Panc1 (cell line): ENCODE measurements around the gene MASP2. TPM values are rescaled to one million over a fixed set of nuclear protein-coding genes. Genes with fewer than 3 reads are reported as not detected.

Source experiments
- ATAC-seq: fragments of 200-7000 bp; cut with Tn5 transposase; 2 replicates; pipeline ENCODE4 v1.9.1; 2020; ENCODE audit warnings: mild to moderate bottlenecking, moderate library complexity
- BruUV-seq: library from RNA; stranded (reverse); fragments of 400-500 nt; replicated peaks from 2 replicates; lab custom pipeline; 2021; lab: Mats Ljungman, UMichigan
- CTCF ChIA-PET: fragments of 300-600 bp; sonication (Branson Sonifier 250); formaldehyde crosslinking; loops from one replicate; lab custom pipeline; 2022; ENCODE audit warnings: antibody characterized with exemption; lab: Charles Lee
- POLR2A ChIA-PET: fragments of 300-600 bp; sonication (Branson Sonifier 250); formaldehyde crosslinking; loops from one replicate; lab custom pipeline; 2022; ENCODE audit warnings: antibody characterized with exemption; lab: Charles Lee
- DNase-seq: peaks from one replicate; pipeline ENCODE4 v3.0.0-alpha.2; 2010; ENCODE audit warnings: low read depth, low spot score
- H3K27ac ChIP-seq: 2 replicates; pipeline ENCODE4 v1.5.1; 2011; ENCODE audit warnings: mild to moderate bottlenecking, low read length, inconsistent platforms
- H3K27me3 ChIP-seq: fragments of 200-500 bp; sonication (Bioruptor generic); 2 replicates; pipeline ENCODE4 v1.6.0; 2014; ENCODE audit warnings: low read length, inconsistent platforms; ENCODE audit not compliant: control insufficient read depth, insufficient read depth
- H3K36me3 ChIP-seq: fragments of 200-500 bp; sonication (Bioruptor generic); 2 replicates; pipeline ENCODE4 v1.5.1; 2014; ENCODE audit warnings: inconsistent platforms, mild to moderate bottlenecking, low read length, moderate library complexity; ENCODE audit not compliant: control insufficient read depth, insufficient read depth
- H3K4me1 ChIP-seq: 2 replicates; pipeline ENCODE4 v1.5.1; 2011; ENCODE audit warnings: inconsistent platforms, mild to moderate bottlenecking, low read length, moderate library complexity; ENCODE audit not compliant: control insufficient read depth, insufficient read depth
- H3K4me3 ChIP-seq, 2 experiments: 2 replicates each; pipeline ENCODE4 v1.5.1; 2011 to 2012; ENCODE audit warnings: low read depth in 2 of 2, low read length in 2 of 2, mild to moderate bottlenecking in 2 of 2, inconsistent platforms in 1 of 2, moderate library complexity in 1 of 2
- H3K9me3 ChIP-seq: fragments of 200-500 bp; sonication (Bioruptor generic); 2 replicates; pipeline ENCODE4 v1.5.1; 2014; ENCODE audit warnings: low read depth, mild to moderate bottlenecking, inconsistent platforms, low read length, moderate library complexity; ENCODE audit not compliant: control insufficient read depth, insufficient read depth
- POLR2AphosphoS5 ChIP-seq: IDR thresholded peaks from 2 replicates; pipeline ENCODE4 v1.6.1; 2012; ENCODE audit warnings: mild to moderate bottlenecking, low read depth, low read length, moderate library complexity
- SIN3A ChIP-seq: IDR thresholded peaks from 2 replicates; pipeline ENCODE4 v1.6.1; 2012; ENCODE audit warnings: low read depth, mild to moderate bottlenecking, low read length, moderate library complexity, borderline replicate concordance; ENCODE audit not compliant: insufficient read depth
- TCF7L2 ChIP-seq: IDR thresholded peaks from 2 replicates; pipeline ENCODE4 v1.6.1; 2011; ENCODE audit warnings: mild to moderate bottlenecking, low read depth, low read length, inconsistent platforms
- in situ Hi-C: cut with HindIII; loops from 2 replicates; pipeline ENCODE4 v1.10.0; 2016; ENCODE audit warnings: low sequenced_read_pairs, low pct_unique_long_range_greater_than_20kb
- intact Hi-C: fragments of 100-400 bp; cut with micrococcal nuclease; formaldehyde crosslinking; loops from one replicate; pipeline ENCODE4 v1.10.0; 2022; ENCODE audit not compliant: unreplicated experiment
- total RNA-seq: library from RNA; stranded (reverse); gene quantifications from one replicate; pipeline ENCODE4 v1.2.1, GENCODE V29; 2021; ENCODE audit not compliant: unreplicated experiment
- TF ChIP-seq, protein P1 (sequence below), 2 experiments: IDR thresholded peaks; 2 replicates each; pipeline ENCODE4 v1.6.1; 2011 to 2012; ENCODE audit warnings: low read depth in 2 of 2, control low read depth in 1 of 2, low read length in 1 of 2, mild to moderate bottlenecking in 1 of 2, moderate library complexity in 1 of 2; ENCODE audit not compliant: insufficient read depth in 1 of 2
- TF ChIP-seq, protein P2 (sequence below): fragments of 450-650 bp; IDR thresholded peaks from 2 replicates; pipeline ENCODE4 v1.5.1; 2017; ENCODE audit warnings: mild to moderate bottlenecking

MASP2 gene
- total RNA-seq, 1 experiment from 2014 or later, result 0.41 TPM

DNA sequence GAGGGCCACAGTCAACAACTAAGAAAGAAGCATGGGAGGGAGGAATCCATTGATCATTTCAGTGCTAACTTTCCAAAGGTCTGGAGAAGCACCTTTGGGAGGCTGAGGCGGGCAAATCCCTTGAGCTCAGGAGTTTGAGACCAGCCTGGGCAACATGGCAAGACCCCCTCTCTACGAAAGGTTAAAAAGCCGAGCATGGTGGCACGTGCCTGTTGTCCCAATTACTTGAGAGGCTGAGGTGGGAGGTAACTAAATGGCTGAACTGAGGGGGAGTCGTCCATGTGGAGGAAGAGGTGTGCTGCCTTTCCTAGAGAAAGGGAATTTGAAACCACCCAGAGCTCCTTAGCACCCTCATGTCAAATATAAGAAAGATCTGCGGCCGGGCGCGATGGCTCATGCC, 16.2 kb downstream of the MASP2 start:
- Histone ChIP-seq H3K4me1 (no peaks in the 10 kb centered on the region), H3K4me3 (no peak overlapping the region), H3K27ac (no peak overlapping the region), H3K9me3 (no peaks in the 10 kb centered on the region), H3K27me3 (no peaks in the 10 kb centered on the region), H3K36me3 (peaks cover 9% of the 10 kb centered on the region)
- ATAC-seq, result no peak
- CTCF ChIA-PET, result interaction anchor here (0.6 kb wide), 1 partner anchor 95 kb away, joined by 3 read pairs; no protein-coding TSS in a partner anchor
- no TSS peak for BruUV-seq
- DNase-seq, result no peak
- in situ Hi-C loops, result no loop called here
- intact Hi-C loops, result loop anchor here (10.0 kb wide), 1 partner anchor 614 kb away; no protein-coding TSS in a partner anchor
- POLR2A ChIA-PET, result no interaction called here
- TF ChIP-seq POLR2AphosphoS5, result no peak; the same call in 1 of the 2 replicates
- TF ChIP-seq, protein P1, sequence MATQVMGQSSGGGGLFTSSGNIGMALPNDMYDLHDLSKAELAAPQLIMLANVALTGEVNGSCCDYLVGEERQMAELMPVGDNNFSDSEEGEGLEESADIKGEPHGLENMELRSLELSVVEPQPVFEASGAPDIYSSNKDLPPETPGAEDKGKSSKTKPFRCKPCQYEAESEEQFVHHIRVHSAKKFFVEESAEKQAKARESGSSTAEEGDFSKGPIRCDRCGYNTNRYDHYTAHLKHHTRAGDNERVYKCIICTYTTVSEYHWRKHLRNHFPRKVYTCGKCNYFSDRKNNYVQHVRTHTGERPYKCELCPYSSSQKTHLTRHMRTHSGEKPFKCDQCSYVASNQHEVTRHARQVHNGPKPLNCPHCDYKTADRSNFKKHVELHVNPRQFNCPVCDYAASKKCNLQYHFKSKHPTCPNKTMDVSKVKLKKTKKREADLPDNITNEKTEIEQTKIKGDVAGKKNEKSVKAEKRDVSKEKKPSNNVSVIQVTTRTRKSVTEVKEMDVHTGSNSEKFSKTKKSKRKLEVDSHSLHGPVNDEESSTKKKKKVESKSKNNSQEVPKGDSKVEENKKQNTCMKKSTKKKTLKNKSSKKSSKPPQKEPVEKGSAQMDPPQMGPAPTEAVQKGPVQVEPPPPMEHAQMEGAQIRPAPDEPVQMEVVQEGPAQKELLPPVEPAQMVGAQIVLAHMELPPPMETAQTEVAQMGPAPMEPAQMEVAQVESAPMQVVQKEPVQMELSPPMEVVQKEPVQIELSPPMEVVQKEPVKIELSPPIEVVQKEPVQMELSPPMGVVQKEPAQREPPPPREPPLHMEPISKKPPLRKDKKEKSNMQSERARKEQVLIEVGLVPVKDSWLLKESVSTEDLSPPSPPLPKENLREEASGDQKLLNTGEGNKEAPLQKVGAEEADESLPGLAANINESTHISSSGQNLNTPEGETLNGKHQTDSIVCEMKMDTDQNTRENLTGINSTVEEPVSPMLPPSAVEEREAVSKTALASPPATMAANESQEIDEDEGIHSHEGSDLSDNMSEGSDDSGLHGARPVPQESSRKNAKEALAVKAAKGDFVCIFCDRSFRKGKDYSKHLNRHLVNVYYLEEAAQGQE (IDR thresholded peaks at IDR 0.05; ENCODE audit: insufficient read depth in 1 of 2, low read depth in 2 of 2, low read length in 1 of 2), result no peak
- TF ChIP-seq, protein P2, sequence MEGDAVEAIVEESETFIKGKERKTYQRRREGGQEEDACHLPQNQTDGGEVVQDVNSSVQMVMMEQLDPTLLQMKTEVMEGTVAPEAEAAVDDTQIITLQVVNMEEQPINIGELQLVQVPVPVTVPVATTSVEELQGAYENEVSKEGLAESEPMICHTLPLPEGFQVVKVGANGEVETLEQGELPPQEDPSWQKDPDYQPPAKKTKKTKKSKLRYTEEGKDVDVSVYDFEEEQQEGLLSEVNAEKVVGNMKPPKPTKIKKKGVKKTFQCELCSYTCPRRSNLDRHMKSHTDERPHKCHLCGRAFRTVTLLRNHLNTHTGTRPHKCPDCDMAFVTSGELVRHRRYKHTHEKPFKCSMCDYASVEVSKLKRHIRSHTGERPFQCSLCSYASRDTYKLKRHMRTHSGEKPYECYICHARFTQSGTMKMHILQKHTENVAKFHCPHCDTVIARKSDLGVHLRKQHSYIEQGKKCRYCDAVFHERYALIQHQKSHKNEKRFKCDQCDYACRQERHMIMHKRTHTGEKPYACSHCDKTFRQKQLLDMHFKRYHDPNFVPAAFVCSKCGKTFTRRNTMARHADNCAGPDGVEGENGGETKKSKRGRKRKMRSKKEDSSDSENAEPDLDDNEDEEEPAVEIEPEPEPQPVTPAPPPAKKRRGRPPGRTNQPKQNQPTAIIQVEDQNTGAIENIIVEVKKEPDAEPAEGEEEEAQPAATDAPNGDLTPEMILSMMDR, result no peak
- TF ChIP-seq SIN3A, result no peak
- no peak for TF ChIP-seq TCF7L2

DNA sequence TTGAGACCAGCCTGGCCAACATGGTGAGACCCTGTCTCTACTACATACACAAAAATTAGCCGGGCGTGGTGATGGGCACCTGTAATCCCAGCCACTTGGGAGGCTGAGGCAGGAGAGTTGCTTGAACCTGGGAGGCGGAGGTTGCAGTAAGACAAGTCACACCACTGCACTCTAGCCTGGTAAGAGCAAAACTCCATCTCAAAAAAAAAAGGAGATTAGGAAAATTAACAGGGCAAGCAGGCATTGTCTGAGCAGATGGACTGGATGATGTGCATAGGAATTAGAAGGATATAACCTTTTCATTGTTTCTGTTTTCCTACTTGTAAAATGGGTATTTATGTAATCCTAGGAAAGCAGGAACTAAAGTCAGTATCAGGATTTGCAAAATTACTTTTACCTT, 19.0 kb downstream of the MASP2 start:
- no TSS peak for BruUV-seq
- no peaks in the 10 kb centered on the region for H3K27me3 ChIP-seq
- TF ChIP-seq, protein P1 (IDR thresholded peaks at IDR 0.05; ENCODE audit: insufficient read depth in 1 of 2, low read depth in 2 of 2, low read length in 1 of 2), result no peak
- TF ChIP-seq POLR2AphosphoS5 (no peak), SIN3A (no peak)
- no peaks in the 10 kb centered on the region for H3K4me1 ChIP-seq
- no peak for DNase-seq
- no peak for ATAC-seq
- no peak overlapping the region for H3K4me3 ChIP-seq
- no peak overlapping the region for H3K27ac ChIP-seq
- POLR2A ChIA-PET, result no interaction called here
- intact Hi-C loops, result no loop called here
- no peaks in the 10 kb centered on the region for H3K9me3 ChIP-seq
- in situ Hi-C loops, result no loop called here
- H3K36me3 ChIP-seq, result peaks cover 28% of the 10 kb centered on the region
- CTCF ChIA-PET, result no interaction called here
